H1 (cell line): Measurements from ENCODE around the gene TMX2. TPM values are rescaled to one million over a fixed set of nuclear protein-coding genes. Genes with fewer than 3 reads are reported as not detected.

Source experiments
- BACH1 ChIP-seq: IDR thresholded peaks from 2 replicates; pipeline ENCODE4 v1.6.1; 2012; ENCODE audit warnings: low read length, improper control_type of control experiment
- CHD1 ChIP-seq: IDR thresholded peaks from 2 replicates; pipeline ENCODE4 v1.6.1; 2012; ENCODE audit warnings: low read depth, low read length, improper control_type of control experiment
- CHD7 ChIP-seq: fragments of 300-600 bp; sonication (generic); IDR thresholded peaks from 2 replicates; pipeline ENCODE4 v1.7.1; 2012; ENCODE audit warnings: low read length, moderate library complexity, mild to moderate bottlenecking, inconsistent platforms; ENCODE audit not compliant: insufficient replicate concordance
- POLR2AphosphoS5 ChIP-seq: IDR thresholded peaks from 2 replicates; pipeline ENCODE4 v1.6.1; 2011; ENCODE audit warnings: low read depth, low read length
- RBBP5 ChIP-seq: IDR thresholded peaks from 2 replicates; pipeline ENCODE4 v1.7.1; 2012; ENCODE audit warnings: low read depth, mild to moderate bottlenecking, inconsistent platforms, low read length, moderate library complexity, borderline replicate concordance
- polyA plus RNA-seq, 7 experiments: library from polyadenylated mRNA; depleted of rRNA in 3 of 7; stranded (reverse) in 5 of 7; unstranded in 2 of 7; fragments of >200 nt in 5 of 7; fragments of 200-250 nt in 2 of 7; gene quantifications; 1 replicate in 5 of 7; 2 replicates in 1 of 7; 4 replicates in 1 of 7; pipeline versions ENCODE4 v1.2.1 to v1.2.3, GENCODE V29; 2011 to 2013; ENCODE audit warnings: missing spikeins in 2 of 7, mixed read lengths in 2 of 7
- total RNA-seq: library from RNA; stranded (reverse); fragmentation: NEBNext Ultra II Directional; extraction: Animal tissue kit (Norgen Biotek cat#: 25700); gene quantifications from 2 replicates; pipeline ENCODE4 v1.2.1, GENCODE V29; 2021

The TMX2 gene
- total and polyA plus RNA-seq, 2 of the 8 experiments (the other 6 are each of a cell fraction or from before 2014, with no cell fraction given): 70.4 to 100.0 TPM

GRCh38 chr11:57745206-57745605 lies 32.8 kb downstream of the TMX2 start (continued):
- TF ChIP-seq CHD7: no peak
- TF ChIP-seq POLR2AphosphoS5: 0 out of 2 replicates have a peak, but pooled peaks have one; percentile 35
- TF ChIP-seq BACH1: no peak
- TF ChIP-seq CHD1: no peak
- no peak for TF ChIP-seq RBBP5
